GM18519 (cell line): ENCODE measurements around the gene ZSWIM4.

Experiments used
- ATAC-seq: cut with Tn5 transposase; IDR thresholded peaks from one replicate; pipeline ENCODE4 v1.9.1; 2021; ENCODE audit warnings: mild to moderate bottlenecking, moderate library complexity; ENCODE audit not compliant: unreplicated experiment, low FRiP score

ZSWIM4 gene

GRCh38 chr19:13865571-13866462, 70.6 kb downstream of the ZSWIM4 start:
- ATAC-seq = no peak

- ATAC-seq = no peak
Measured at GRCh38 chr19:13866463-13867046, 71.3 kb downstream of the ZSWIM4 start.

GRCh38 chr19:13868663-13869062, 73.4 kb downstream of the ZSWIM4 start:
- ATAC-seq = no peak

- ATAC-seq = no peak
Measured at GRCh38 chr19:13869281-13869680, 74.0 kb downstream of the ZSWIM4 start.

- no peak for ATAC-seq
Measured at GRCh38 chr19:13870873-13871272, 75.6 kb downstream of the ZSWIM4 start.

GRCh38 chr19:13872339-13872694, 77.1 kb downstream of the ZSWIM4 start:
- ATAC-seq = no peak

GRCh38 chr19:13872695-13873389, 77.6 kb downstream of the ZSWIM4 start:
- no peak for ATAC-seq

GRCh38 chr19:13873834-13874515, 78.7 kb downstream of the ZSWIM4 start:
- no peak for ATAC-seq

- ATAC-seq = no peak
Measured at GRCh38 chr19:13875824-13876223, 80.6 kb downstream of the ZSWIM4 start.

GRCh38 chr19:13876834-13877233, 81.6 kb downstream of the ZSWIM4 start, which contains the start of gene NANOS3:
Gene NANOS3 (plus strand): TSS chr19:13877134. CDS start chr19:13877249, 115 bp downstream.
- no peak for ATAC-seq

- ATAC-seq = no peak
Measured at GRCh38 chr19:13877303-13877702, 82.1 kb downstream of the ZSWIM4 start.

GRCh38 chr19:13880059-13881043, 85.1 kb downstream of the ZSWIM4 start:
- peak; percentile 45 for ATAC-seq

- ATAC-seq = no peak
Measured at GRCh38 chr19:13881251-13881691, 86.0 kb downstream of the ZSWIM4 start.
